ENCODE data around the gene AIG1. TPM values are rescaled to one million over a fixed set of nuclear protein-coding genes. Genes with fewer than 3 reads are reported as not detected.
A peak's percentile ranks its signal among the peaks of the same experiment; 100 is the strongest.

AIG1 gene
- total and polyA plus RNA-seq, 2 of the 4 experiments (the other 2 are of a cell fraction) = 21.3 to 27.1 TPM

DNA sequence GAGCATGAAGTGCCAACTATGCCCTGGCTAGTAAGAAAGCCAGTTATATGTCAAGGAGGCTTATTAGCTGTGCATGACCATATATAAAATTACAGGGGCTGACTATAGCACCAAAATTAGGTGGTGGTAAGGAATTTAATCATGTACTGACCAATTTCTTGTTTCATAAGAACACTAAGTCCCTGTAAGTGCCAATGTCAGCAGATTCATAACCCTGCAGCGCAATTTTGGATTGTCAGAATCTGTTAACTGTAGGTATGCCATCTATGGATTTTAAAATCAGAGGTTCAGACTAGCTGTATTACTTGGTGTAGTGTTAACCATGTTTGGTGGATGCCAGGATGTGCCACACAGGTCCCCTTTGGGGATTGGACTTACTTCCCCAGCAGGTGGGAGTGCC, 207.8 kb downstream of the AIG1 start:
- ChIA-PET POLR2A (ENCODE audit: unreplicated experiment) (no interaction called here), CTCF (interaction anchor here (1.4 kb wide), 1 partner anchor 11 kb away, joined by 5 read pairs; no protein-coding TSS in a partner anchor)
- dilution Hi-C loops (cut with HindIII; ENCODE audit: low sequenced_read_pairs, unreplicated experiment) = no loop called here
- ATAC-seq (ENCODE audit: low read depth) (no peak), DNase-seq (no peak)
- no peak overlapping the region for H4K5ac ChIP-seq (ENCODE audit: low read depth, low read length)
- H3K56ac ChIP-seq (ENCODE audit: extremely low read depth, insufficient read depth, low read length) = no peak overlapping the region
- no CpG with 5 or more reads among the region's 1 CpG for WGBS, 2 experiments (ENCODE audit: extremely low coverage in 2 of 2, insufficient read length in 1 of 2)
- no peaks in the 10 kb centered on the region for H3K36me3 ChIP-seq (ENCODE audit: control insufficient read depth, insufficient read depth, low read length)
- H3K4ac ChIP-seq (ENCODE audit: low read depth, low read length) = no peak overlapping the region
- no peak overlapping the region for H4K91ac ChIP-seq (ENCODE audit: insufficient read depth, low read depth, low read length)
- H3K18ac ChIP-seq (ENCODE audit: low read depth, low read length) = no peak overlapping the region
- no peaks in the 10 kb centered on the region for H3K79me1 ChIP-seq (ENCODE audit: low read depth in 1 of 2, low read length in 2 of 2)
- H2BK120ac ChIP-seq (ENCODE audit: low read depth, low read length) = no peak overlapping the region
- H3K4me2 ChIP-seq (ENCODE audit: low read depth, low read length) = no peak overlapping the region
- intact Hi-C loops (cut with micrococcal nuclease) = no loop called here
- no peak overlapping the region for H2BK15ac ChIP-seq (ENCODE audit: low read depth, low read length)
- H2AK9ac ChIP-seq (replicated peaks; ENCODE audit: low read depth, low read length, poor library complexity) = no peak overlapping the region
- no peaks in the 10 kb centered on the region; the same call in 1 of the 2 replicates for H4K20me1 ChIP-seq (ENCODE audit: insufficient read depth, low read length)
- no peaks in the 10 kb centered on the region for H3K9me3 ChIP-seq (ENCODE audit: control insufficient read depth, insufficient read depth, low read length)
- no peak overlapping the region for H3K23ac ChIP-seq (ENCODE audit: low read depth, low read length)
- H2BK5ac ChIP-seq (ENCODE audit: low read depth, low read length, poor library complexity, severe bottlenecking) = no peak overlapping the region
- H3K4me3 ChIP-seq (ENCODE audit: insufficient read depth, low read depth, low read length) = no peak overlapping the region
- H2BK20ac ChIP-seq (ENCODE audit: low read depth, low read length) = no peak overlapping the region
- in situ Hi-C loops (cut with MboI; ENCODE audit: low sequenced_read_pairs) = no loop called here
- no TSS peak for BruUV-seq (replicated peaks)
- H3K14ac ChIP-seq (replicated peaks; ENCODE audit: low read depth, low read length) = no peak overlapping the region
- H3K27me3 ChIP-seq (ENCODE audit: control insufficient read depth, insufficient read depth, low read length) = no peaks in the 10 kb centered on the region
- no peak overlapping the region for H2AFZ ChIP-seq (replicated peaks; ENCODE audit: low read length, poor library complexity)
- no peak overlapping the region for H3K9ac ChIP-seq (ENCODE audit: low read depth, low read length)
- peaks cover 5% of the 10 kb centered on the region for H3K9me1 ChIP-seq (ENCODE audit: insufficient read depth, low read length)
- no peak overlapping the region for H3K27ac ChIP-seq (ENCODE audit: insufficient read depth, low read length)
- H4K8ac ChIP-seq (ENCODE audit: low read depth in 2 of 2, low read length in 2 of 2) = no peak overlapping the region
- peaks cover 4% of the 10 kb centered on the region for H3K4me1 ChIP-seq (ENCODE audit: control insufficient read depth, insufficient read depth, low read length)
- H2AK5ac ChIP-seq (ENCODE audit: low read depth, low read length) = no peak overlapping the region
- no peak for TF ChIP-seq MXI1 (IDR thresholded peaks at IDR 0.05; ENCODE audit: borderline replicate concordance, low read depth, low read length)
- peak; percentile 51; the same call in 1 of the 2 replicates for TF ChIP-seq MAFK (IDR thresholded peaks at IDR 0.05; ENCODE audit: low read depth, low read length)
